ENCODE measurements around the gene IFNGR2.
"Not testable (repeated sequence)": the region's sequence is repeated elsewhere in the genome, so short reads cannot be mapped to it uniquely, and the experiment has no call there.

The IFNGR2 gene

GRCh38 chr21:33396951-33397350 is 6.3 kb upstream of the IFNGR2 start:
- peak overlapping the region in 3 of 5 donors; percentile 35 to 48 (median 40) for H3K9ac ChIP-seq (ENCODE audit: low read length in 5 of 5)
- peaks cover 5 to 66% (median 46%) of the 10 kb centered on the region in 5 donors for H3K4me1 ChIP-seq (ENCODE audit: control insufficient read depth in 5 of 5, insufficient read depth in 5 of 5, low read length in 5 of 5)
- H3K9me3 ChIP-seq (ENCODE audit: control insufficient read depth in 5 of 5, low read length in 5 of 5), result no peaks in the 10 kb centered on the region
- H3K27ac ChIP-seq (ENCODE audit: low read depth, low read length), result peak overlapping the region; percentile 65
- no peak overlapping the region for H3K4me3 ChIP-seq (ENCODE audit: low read depth in 1 of 5, low read length in 5 of 5)
- H3K27me3 ChIP-seq (ENCODE audit: control insufficient read depth in 5 of 5, insufficient read depth in 4 of 5, low read length in 5 of 5), result no peaks in the 10 kb centered on the region
- H3K36me3 ChIP-seq (ENCODE audit: control insufficient read depth in 5 of 5, insufficient read depth in 5 of 5, low read length in 5 of 5), result no peaks in the 10 kb centered on the region

- Histone ChIP-seq H3K4me1 (ENCODE audit: control insufficient read depth in 5 of 5, insufficient read depth in 5 of 5, low read length in 5 of 5) (peaks cover 5 to 65% (median 44%) of the 10 kb centered on the region in 5 donors), H3K36me3 (ENCODE audit: control insufficient read depth in 5 of 5, insufficient read depth in 5 of 5, low read length in 5 of 5) (no peaks in the 10 kb centered on the region), H3K4me3 (ENCODE audit: low read depth in 1 of 5, low read length in 5 of 5) (no peak overlapping the region), H3K9ac (ENCODE audit: low read length in 5 of 5) (no peak overlapping the region), H3K27me3 (ENCODE audit: control insufficient read depth in 5 of 5, insufficient read depth in 4 of 5, low read length in 5 of 5) (no peaks in the 10 kb centered on the region), H3K27ac (ENCODE audit: low read depth, low read length) (peak overlapping the region; percentile 65), H3K9me3 (ENCODE audit: control insufficient read depth in 5 of 5, low read length in 5 of 5) (no peaks in the 10 kb centered on the region)
These were observed 5.5 kb upstream of the IFNGR2 start for GRCh38 chr21:33397717-33398116.

GRCh38 chr21:33398361-33398760 is 4.9 kb upstream of the IFNGR2 start:
- H3K9me3 ChIP-seq (ENCODE audit: control insufficient read depth in 5 of 5, low read length in 5 of 5), result no peaks in the 10 kb centered on the region
- H3K4me1 ChIP-seq (ENCODE audit: control insufficient read depth in 5 of 5, insufficient read depth in 5 of 5, low read length in 5 of 5), result peaks cover 5 to 59% (median 37%) of the 10 kb centered on the region in 5 donors
- H3K9ac ChIP-seq (ENCODE audit: low read length in 5 of 5), result no peak overlapping the region
- H3K4me3 ChIP-seq (ENCODE audit: low read depth in 1 of 5, low read length in 5 of 5), result no peak overlapping the region
- H3K36me3 ChIP-seq (ENCODE audit: control insufficient read depth in 5 of 5, insufficient read depth in 5 of 5, low read length in 5 of 5), result no peaks in the 10 kb centered on the region
- H3K27ac ChIP-seq (ENCODE audit: low read depth, low read length), result no peak overlapping the region
- H3K27me3 ChIP-seq (ENCODE audit: control insufficient read depth in 5 of 5, insufficient read depth in 4 of 5, low read length in 5 of 5), result no peaks in the 10 kb centered on the region

GRCh38 chr21:33401630-33401992 is 1.6 kb upstream of the IFNGR2 start:
- H3K4me1 ChIP-seq (ENCODE audit: control insufficient read depth in 5 of 5, insufficient read depth in 5 of 5, low read length in 5 of 5), result peaks cover 9 to 52% (median 37%) of the 10 kb centered on the region in 5 donors
- H3K36me3 ChIP-seq (ENCODE audit: control insufficient read depth in 5 of 5, insufficient read depth in 5 of 5, low read length in 5 of 5), result no peaks in the 10 kb centered on the region
- no peak overlapping the region for H3K9ac ChIP-seq (ENCODE audit: low read length in 5 of 5)
- H3K4me3 ChIP-seq (ENCODE audit: low read depth in 1 of 5, low read length in 5 of 5), result no peak overlapping the region
- peak overlapping the region; percentile 94 for H3K27ac ChIP-seq (ENCODE audit: low read depth, low read length)
- H3K9me3 ChIP-seq (ENCODE audit: control insufficient read depth in 5 of 5, low read length in 5 of 5), result no peaks in the 10 kb centered on the region
- H3K27me3 ChIP-seq (ENCODE audit: control insufficient read depth in 5 of 5, insufficient read depth in 4 of 5, low read length in 5 of 5), result no peaks in the 10 kb centered on the region

GRCh38 chr21:33402001-33402979 is 923 bp upstream of the IFNGR2 start:
- Histone ChIP-seq H3K27ac (ENCODE audit: low read depth, low read length) (peak overlapping the region; percentile 94), H3K4me3 (ENCODE audit: low read depth in 1 of 5, low read length in 5 of 5) (peak overlapping the region in 4 of 5 donors; percentile 44 to 92 (median 64)), H3K9ac (ENCODE audit: low read length in 5 of 5) (peak overlapping the region in 3 of 5 donors; percentile 53 to 73 (median 58))

GRCh38 chr21:33403786-33404585 is 773 bp downstream of the IFNGR2 start:
- Histone ChIP-seq H3K4me1 (ENCODE audit: control insufficient read depth in 5 of 5, insufficient read depth in 5 of 5, low read length in 5 of 5) (peaks cover 6 to 57% (median 48%) of the 10 kb centered on the region in 5 donors), H3K27me3 (ENCODE audit: control insufficient read depth in 5 of 5, insufficient read depth in 4 of 5, low read length in 5 of 5) (no peaks in the 10 kb centered on the region), H3K4me3 (ENCODE audit: low read depth in 1 of 5, low read length in 5 of 5) (peak overlapping the region; percentile 80 to 99 (median 93)), H3K36me3 (ENCODE audit: control insufficient read depth in 5 of 5, insufficient read depth in 5 of 5, low read length in 5 of 5) (peaks cover 0 to 6% (median 0%) of the 10 kb centered on the region in 5 donors), H3K27ac (ENCODE audit: low read depth, low read length) (peak overlapping the region; percentile 100), H3K9me3 (ENCODE audit: control insufficient read depth in 5 of 5, low read length in 5 of 5) (no peaks in the 10 kb centered on the region), H3K9ac (ENCODE audit: low read length in 5 of 5) (peak overlapping the region; percentile 94 to 100 (median 100))

More at GRCh38 chr21:33402001-33402979, 923 bp upstream of the IFNGR2 start:
- H3K4me1 ChIP-seq (ENCODE audit: control insufficient read depth in 5 of 5, insufficient read depth in 5 of 5, low read length in 5 of 5), result peaks cover 6 to 53% (median 41%) of the 10 kb centered on the region in 5 donors
- no peaks in the 10 kb centered on the region for H3K27me3 ChIP-seq (ENCODE audit: control insufficient read depth in 5 of 5, insufficient read depth in 4 of 5, low read length in 5 of 5)
- no peaks in the 10 kb centered on the region for H3K9me3 ChIP-seq (ENCODE audit: control insufficient read depth in 5 of 5, low read length in 5 of 5)
- H3K36me3 ChIP-seq (ENCODE audit: control insufficient read depth in 5 of 5, insufficient read depth in 5 of 5, low read length in 5 of 5), result peaks cover 0 to 5% (median 0%) of the 10 kb centered on the region in 5 donors

- Histone ChIP-seq H3K36me3 (ENCODE audit: control insufficient read depth in 5 of 5, insufficient read depth in 5 of 5, low read length in 5 of 5) (peaks cover 6 to 8% (median 8%) of the 10 kb centered on the region in 5 donors), H3K4me3 (ENCODE audit: low read depth in 1 of 5, low read length in 5 of 5) (no peak overlapping the region), H3K27me3 (ENCODE audit: control insufficient read depth in 5 of 5, insufficient read depth in 4 of 5, low read length in 5 of 5) (no peaks in the 10 kb centered on the region), H3K27ac (ENCODE audit: low read depth, low read length) (peak overlapping the region; percentile 100), H3K9ac (ENCODE audit: low read length in 5 of 5) (peak overlapping the region in 2 of 5 donors; percentile 17 to 100), H3K4me1 (ENCODE audit: control insufficient read depth in 5 of 5, insufficient read depth in 5 of 5, low read length in 5 of 5) (peaks cover 8 to 73% (median 57%) of the 10 kb centered on the region in 5 donors), H3K9me3 (ENCODE audit: control insufficient read depth in 5 of 5, low read length in 5 of 5) (no peaks in the 10 kb centered on the region)
These were observed 3.3 kb downstream of the IFNGR2 start for GRCh38 chr21:33406493-33406892.

- Histone ChIP-seq H3K4me3 (ENCODE audit: low read depth in 1 of 5, low read length in 5 of 5) (no peak overlapping the region), H3K27ac (ENCODE audit: low read depth, low read length) (peak overlapping the region; percentile 46), H3K9ac (ENCODE audit: low read length in 5 of 5) (no peak overlapping the region), H3K9me3 (ENCODE audit: control insufficient read depth in 5 of 5, low read length in 5 of 5) (no peaks in the 10 kb centered on the region), H3K27me3 (ENCODE audit: control insufficient read depth in 5 of 5, insufficient read depth in 4 of 5, low read length in 5 of 5) (no peaks in the 10 kb centered on the region), H3K36me3 (ENCODE audit: control insufficient read depth in 5 of 5, insufficient read depth in 5 of 5, low read length in 5 of 5) (peaks cover 13 to 47% (median 33%) of the 10 kb centered on the region in 5 donors), H3K4me1 (ENCODE audit: control insufficient read depth in 5 of 5, insufficient read depth in 5 of 5, low read length in 5 of 5) (peaks cover 5 to 70% (median 33%) of the 10 kb centered on the region in 5 donors)
These were observed 8.8 kb downstream of the IFNGR2 start for GRCh38 chr21:33411949-33412430.

- H3K27me3 ChIP-seq (ENCODE audit: control insufficient read depth in 5 of 5, insufficient read depth in 4 of 5, low read length in 5 of 5); H3K9me3 ChIP-seq (ENCODE audit: control insufficient read depth in 5 of 5, low read length in 5 of 5): not testable (repeated sequence)
These were observed 9.2 kb downstream of the IFNGR2 start for GRCh38 chr21:33412439-33412831.

More at GRCh38 chr21:33412439-33412831, 9.2 kb downstream of the IFNGR2 start:
- H3K27ac ChIP-seq (ENCODE audit: low read depth, low read length), result peak overlapping the region; percentile 46
- not testable (repeated sequence) for H3K9ac ChIP-seq (ENCODE audit: low read length in 5 of 5); H3K4me3 ChIP-seq (ENCODE audit: low read depth in 1 of 5, low read length in 5 of 5)
- peaks cover 5 to 67% (median 33%) of the 10 kb centered on the region in 5 donors for H3K4me1 ChIP-seq (ENCODE audit: control insufficient read depth in 5 of 5, insufficient read depth in 5 of 5, low read length in 5 of 5)
- H3K36me3 ChIP-seq (ENCODE audit: control insufficient read depth in 5 of 5, insufficient read depth in 5 of 5, low read length in 5 of 5), result peaks cover 9 to 52% (median 35%) of the 10 kb centered on the region in 5 donors

Measured in subcutaneous abdominal adipose tissue (tissue), 5 donors.